Vagina (tissue), 2 donors: ENCODE data around the gene PMPCB. TPM values are rescaled to one million over a fixed set of nuclear protein-coding genes. Genes with fewer than 3 reads are reported as not detected.

ENCODE experiments used
- DNase-seq, 2 donors: peaks; one replicate each; pipeline ENCODE4 v3.0.0-alpha.2; 2017; ENCODE audit errors: extremely low spot score in 2 of 2
- H3K27ac ChIP-seq: fragments of 200-600 bp; sonication (generic); one replicate; pipeline ENCODE4 v1.5.1; 2019
- H3K27me3 ChIP-seq: fragments of 200-600 bp; sonication (generic); one replicate; pipeline ENCODE4 v1.5.1; 2019
- H3K36me3 ChIP-seq, 2 donors: fragments of 200-600 bp; sonication (generic); one replicate each; pipeline ENCODE4 v1.5.1; 2017 to 2019
- H3K4me1 ChIP-seq: fragments of 200-600 bp; sonication (generic); one replicate; pipeline ENCODE4 v1.5.1; 2019
- H3K4me3 ChIP-seq, 2 donors: fragments of 200-600 bp; sonication (generic); 1 replicate in 1 of 2; 2 replicates in 1 of 2; pipeline ENCODE4 v1.5.1; 2016 to 2019
- H3K9me3 ChIP-seq: fragments of 200-600 bp; sonication (generic); one replicate; pipeline ENCODE4 v1.5.1; 2019
- CTCF ChIP-seq, 3 experiments: fragments of 450-650 bp in 2 of 3; fragments of 200-600 bp in 1 of 3; sonication (generic) in 1 of 3; IDR thresholded peaks; one replicate each; pipeline ENCODE4 v1.5.1; 2017 to 2019; ENCODE audit warnings: antibody characterized with exemption in 3 of 3, mild to moderate bottlenecking in 2 of 3, moderate library complexity in 2 of 3
- POLR2A ChIP-seq, 2 donors: fragments of 450-650 bp; IDR thresholded peaks; one replicate each; pipeline ENCODE4 v1.6.1; 2017; ENCODE audit warnings: antibody characterized with exemption in 2 of 2, mild to moderate bottlenecking in 2 of 2, moderate library complexity in 2 of 2
- POLR2AphosphoS5 ChIP-seq, 2 donors: sonication (generic); formaldehyde crosslinking; IDR thresholded peaks; one replicate each; pipeline ENCODE4 v1.9.0; 2017; ENCODE audit warnings: antibody characterized with exemption in 2 of 2, mild to moderate bottlenecking in 2 of 2, low read depth in 1 of 2; ENCODE audit not compliant: insufficient read depth in 1 of 2
- intact Hi-C: fragments of 100-400 bp; cut with DNase I; formaldehyde crosslinking; loops from one replicate; pipeline ENCODE4 v1.15.1; 2023
- total RNA-seq: library from RNA; depleted of rRNA; stranded (reverse); fragments of >200 nt; gene quantifications from one replicate; pipeline ENCODE4 v1.2.3, GENCODE V29; 2016

The PMPCB gene
- total RNA-seq, 1 donor from 2014 or later: 28.7 TPM

- H3K4me1 ChIP-seq: no peaks in the 10 kb centered on the region
- TF ChIP-seq POLR2A (IDR thresholded peaks at IDR 0.05) (no peak), POLR2AphosphoS5 (IDR thresholded peaks at IDR 0.05; ENCODE audit: insufficient read depth in 1 of 2, low read depth in 1 of 2) (no peak), CTCF (IDR thresholded peaks at IDR 0.05) (no peak)
- H3K9me3 ChIP-seq: no peaks in the 10 kb centered on the region
- H3K36me3 ChIP-seq: peaks cover 0 to 52% of the 10 kb centered on the region in 2 donors
- H3K4me3 ChIP-seq: no peak overlapping the region
- H3K27me3 ChIP-seq: no peaks in the 10 kb centered on the region
- no peak for DNase-seq
- H3K27ac ChIP-seq: no peak overlapping the region
- intact Hi-C loops: no loop called here
These were observed 28.5 kb downstream of the PMPCB start for GRCh38 chr7:103325744-103326143.

GRCh38 chr7:103336761-103337160, 39.5 kb downstream of the PMPCB start:
- TF ChIP-seq CTCF (IDR thresholded peaks at IDR 0.05) (no peak), POLR2A (IDR thresholded peaks at IDR 0.05) (no peak), POLR2AphosphoS5 (IDR thresholded peaks at IDR 0.05; ENCODE audit: insufficient read depth in 1 of 2, low read depth in 1 of 2) (no peak)
- Histone ChIP-seq H3K27me3 (no peaks in the 10 kb centered on the region), H3K36me3 (peaks cover 0 to 53% of the 10 kb centered on the region in 2 donors), H3K27ac (no peak overlapping the region), H3K4me1 (peaks cover 2% of the 10 kb centered on the region), H3K4me3 (no peak overlapping the region), H3K9me3 (no peaks in the 10 kb centered on the region)
- intact Hi-C loops: no loop called here
- DNase-seq: no peak

- no peak for TF ChIP-seq POLR2A (IDR thresholded peaks at IDR 0.05)
- TF ChIP-seq CTCF (IDR thresholded peaks at IDR 0.05): no peak
- no peak for TF ChIP-seq POLR2AphosphoS5 (IDR thresholded peaks at IDR 0.05; ENCODE audit: insufficient read depth in 1 of 2, low read depth in 1 of 2)
- DNase-seq: no peak
- H3K4me3 ChIP-seq: no peak overlapping the region
- intact Hi-C loops: no loop called here
- peaks cover 23% of the 10 kb centered on the region for H3K4me1 ChIP-seq
- H3K9me3 ChIP-seq: no peaks in the 10 kb centered on the region
- H3K27ac ChIP-seq: no peak overlapping the region
- no peaks in the 10 kb centered on the region for H3K27me3 ChIP-seq
- H3K36me3 ChIP-seq: peaks cover 0 to 47% of the 10 kb centered on the region in 2 donors
These were observed 41.6 kb downstream of the PMPCB start for GRCh38 chr7:103338864-103339263.

GRCh38 chr7:103341466-103341865, 44.2 kb downstream of the PMPCB start:
- no peak for TF ChIP-seq POLR2A (IDR thresholded peaks at IDR 0.05)
- TF ChIP-seq POLR2AphosphoS5 (IDR thresholded peaks at IDR 0.05; ENCODE audit: insufficient read depth in 1 of 2, low read depth in 1 of 2): no peak
- TF ChIP-seq CTCF (IDR thresholded peaks at IDR 0.05): no peak
- Histone ChIP-seq H3K36me3 (peaks cover 0 to 31% of the 10 kb centered on the region in 2 donors), H3K27me3 (no peaks in the 10 kb centered on the region), H3K27ac (no peak overlapping the region), H3K4me1 (peaks cover 23% of the 10 kb centered on the region), H3K4me3 (no peak overlapping the region), H3K9me3 (no peaks in the 10 kb centered on the region)
- intact Hi-C loops: no loop called here
- no peak for DNase-seq

- Histone ChIP-seq H3K27me3 (no peaks in the 10 kb centered on the region), H3K4me3 (peak overlapping the region; percentile 79 to 81), H3K4me1 (peaks cover 34% of the 10 kb centered on the region), H3K9me3 (no peaks in the 10 kb centered on the region), H3K27ac (no peak overlapping the region), H3K36me3 (peaks cover 0 to 17% of the 10 kb centered on the region in 2 donors)
- intact Hi-C loops: no loop called here
- DNase-seq: no peak
- TF ChIP-seq POLR2A (IDR thresholded peaks at IDR 0.05) (no peak), CTCF (IDR thresholded peaks at IDR 0.05) (no peak), POLR2AphosphoS5 (IDR thresholded peaks at IDR 0.05; ENCODE audit: insufficient read depth in 1 of 2, low read depth in 1 of 2) (no peak)
These were observed 46.1 kb downstream of the PMPCB start for GRCh38 chr7:103343332-103343731.
